NT2/D1 (cell line): Measurements from ENCODE around the gene TMEM119.
"Not testable (repeated sequence)": the region's sequence is repeated elsewhere in the genome, so short reads cannot be mapped to it uniquely, and the experiment has no call there.

Source experiments
- DNase-seq: peaks from one replicate; pipeline ENCODE4 v3.0.0-alpha.2; 2011; ENCODE audit warnings: low read depth, low spot score
- H3K27me3 ChIP-seq: 2 replicates; pipeline ENCODE4 v1.6.0; 2011; ENCODE audit warnings: mild to moderate bottlenecking; ENCODE audit not compliant: insufficient read length, insufficient read depth
- H3K36me3 ChIP-seq: 2 replicates; pipeline ENCODE4 v1.6.1; 2011; ENCODE audit warnings: mild to moderate bottlenecking, low read length, mixed read lengths; ENCODE audit not compliant: insufficient read depth, insufficient read length
- H3K4me1 ChIP-seq: 2 replicates; pipeline ENCODE4 v1.5.1; 2011; ENCODE audit not compliant: insufficient read depth, insufficient read length
- H3K4me3 ChIP-seq: 2 replicates; pipeline ENCODE4 v1.5.1; 2011; ENCODE audit warnings: low read depth; ENCODE audit not compliant: insufficient read length
- H3K9ac ChIP-seq: 2 replicates; pipeline ENCODE4 v1.6.0; 2011; ENCODE audit warnings: low read depth; ENCODE audit not compliant: insufficient read length
- H3K9me3 ChIP-seq: 2 replicates; pipeline ENCODE4 v1.5.1; 2011; ENCODE audit warnings: mild to moderate bottlenecking, low read length; ENCODE audit not compliant: insufficient read depth
- SUZ12 ChIP-seq: IDR thresholded peaks from 2 replicates; pipeline ENCODE4 v1.6.1; 2011; ENCODE audit not compliant: insufficient read length, insufficient read depth; ENCODE audit errors: extremely low read depth
- YY1 ChIP-seq: IDR thresholded peaks from 2 replicates; pipeline ENCODE4 v1.6.1; 2011; ENCODE audit not compliant: insufficient read length, insufficient read depth
- ZNF274 ChIP-seq: IDR thresholded peaks from 2 replicates; pipeline ENCODE4 v1.6.1; 2011; ENCODE audit warnings: mild to moderate bottlenecking, low read depth, low read length

TMEM119 gene

GRCh38 chr12:108576660-108577234, 21.1 kb downstream of the TMEM119 start:
- DNase-seq: no peak
- H3K4me3 ChIP-seq: no peak overlapping the region
- TF ChIP-seq SUZ12 (no peak), ZNF274 (no peak), YY1 (no peak)
- H3K4me1 ChIP-seq: no peaks in the 10 kb centered on the region
- no peaks in the 10 kb centered on the region for H3K27me3 ChIP-seq
- H3K9me3 ChIP-seq: no peaks in the 10 kb centered on the region
- no peaks in the 10 kb centered on the region for H3K36me3 ChIP-seq
- no peak overlapping the region for H3K9ac ChIP-seq

DNA sequence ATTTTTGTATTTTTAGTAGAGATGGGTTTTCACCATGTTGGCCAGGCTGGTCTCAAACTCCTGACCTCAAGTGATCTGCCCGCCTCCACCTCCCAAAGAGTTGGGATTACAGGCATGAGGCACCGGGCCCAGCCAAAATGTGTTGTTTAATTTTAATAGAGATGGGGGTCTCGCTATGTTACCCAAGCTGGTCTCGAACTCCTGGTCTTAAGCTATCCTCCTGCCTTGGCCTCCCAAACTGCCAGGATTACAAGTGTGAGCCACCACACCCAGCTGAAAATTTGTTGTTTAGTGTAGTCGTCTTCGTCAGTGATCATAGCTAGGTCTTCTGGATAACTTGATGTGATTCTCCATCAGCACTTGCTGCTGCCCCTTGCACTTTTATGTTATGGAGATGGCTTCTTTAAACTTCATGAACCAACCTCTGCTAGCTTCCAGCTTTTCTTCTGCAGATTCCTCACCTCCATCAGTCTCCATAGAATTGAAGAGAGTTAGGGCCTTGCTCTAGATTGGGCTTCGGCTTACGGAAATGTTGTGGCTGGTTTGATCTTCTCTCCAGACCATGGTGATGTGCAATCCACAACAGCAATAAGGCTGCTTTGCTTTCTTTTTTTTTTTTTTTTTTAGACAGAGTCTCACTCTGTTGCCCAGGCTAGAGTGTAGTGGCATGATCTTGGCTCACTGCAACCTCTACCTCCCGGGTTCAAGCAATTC, 22.5 kb downstream of the TMEM119 start:
- Histone ChIP-seq H3K36me3 (no peaks in the 10 kb centered on the region), H3K9ac (no peak overlapping the region), H3K27me3 (no peaks in the 10 kb centered on the region), H3K4me1 (no peaks in the 10 kb centered on the region), H3K9me3 (no peaks in the 10 kb centered on the region), H3K4me3 (no peak overlapping the region)
- TF ChIP-seq ZNF274 (no peak), SUZ12 (no peak), YY1 (no peak)
- DNase-seq: no peak

DNA sequence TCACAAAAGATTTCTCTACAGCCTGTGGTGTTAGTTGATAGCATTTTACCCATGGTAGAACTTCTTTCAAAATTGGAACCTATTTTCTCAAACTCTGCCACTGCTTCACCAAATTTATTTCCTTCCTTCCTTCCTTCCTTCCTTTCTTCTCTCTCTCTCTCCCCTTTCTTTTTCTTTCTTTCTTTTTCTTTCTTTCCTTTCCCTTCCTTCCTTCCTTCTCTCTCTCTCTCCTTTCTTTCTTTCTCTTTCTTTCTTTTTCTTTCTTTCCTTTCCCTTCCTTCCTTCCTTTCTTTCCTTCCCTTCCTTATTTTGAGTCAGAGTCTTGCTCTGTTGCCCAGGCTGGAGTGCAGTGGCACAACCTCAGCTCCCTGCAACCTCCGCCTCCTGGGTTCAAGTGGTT, 23.6 kb downstream of the TMEM119 start:
- H3K36me3 ChIP-seq, DNase-seq, H3K9ac ChIP-seq, H3K27me3 ChIP-seq, H3K4me1 ChIP-seq, H3K4me3 ChIP-seq, H3K9me3 ChIP-seq: not testable (repeated sequence)

- peaks cover 14% of the 10 kb centered on the region for H3K36me3 ChIP-seq
- H3K9ac ChIP-seq: no peak overlapping the region
- TF ChIP-seq ZNF274 (no peak), YY1 (no peak), SUZ12 (no peak)
Observed at GRCh38 chr12:108573317-108573716, 24.6 kb downstream of the TMEM119 start.

GRCh38 chr12:108572166-108572790, 25.6 kb downstream of the TMEM119 start:
- TF ChIP-seq ZNF274 (no peak), SUZ12 (no peak), YY1 (no peak)
- Histone ChIP-seq H3K4me1 (no peaks in the 10 kb centered on the region), H3K9me3 (no peaks in the 10 kb centered on the region), H3K9ac (no peak overlapping the region), H3K27me3 (no peaks in the 10 kb centered on the region), H3K4me3 (no peak overlapping the region), H3K36me3 (peaks cover 25% of the 10 kb centered on the region)
- DNase-seq: no peak

More at GRCh38 chr12:108573317-108573716, 24.6 kb downstream of the TMEM119 start:
- H3K9me3 ChIP-seq: no peaks in the 10 kb centered on the region
- H3K4me1 ChIP-seq: no peaks in the 10 kb centered on the region
- no peak for DNase-seq
- no peaks in the 10 kb centered on the region for H3K27me3 ChIP-seq
- no peak overlapping the region for H3K4me3 ChIP-seq

DNA sequence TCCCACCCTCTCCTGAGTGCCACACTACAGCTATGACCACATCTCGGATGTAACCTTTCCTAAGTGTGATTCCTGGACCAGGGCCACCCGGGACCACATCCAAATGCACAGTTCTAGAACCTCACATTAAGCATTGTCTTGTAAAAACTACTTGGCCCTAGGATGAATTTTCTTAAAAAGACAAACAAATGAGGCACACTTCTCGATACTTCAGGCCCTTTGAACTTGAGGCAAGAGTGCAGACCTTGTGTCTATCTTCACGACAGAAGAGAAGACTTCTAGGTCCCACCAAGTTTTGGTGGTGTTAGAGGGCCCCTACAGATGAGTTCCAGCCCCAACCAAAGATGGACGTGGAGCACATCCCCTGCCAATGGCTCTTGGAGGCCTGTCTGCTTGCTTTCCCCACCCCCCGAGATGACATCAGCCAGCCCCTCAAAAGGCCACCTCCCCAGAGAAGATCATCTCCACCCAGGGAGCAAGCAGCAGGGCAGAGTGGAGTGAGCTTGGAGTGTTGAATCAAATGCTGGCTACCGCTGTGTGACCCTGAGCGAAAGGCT, 26.2 kb downstream of the TMEM119 start:
- Histone ChIP-seq H3K36me3 (peaks cover 30% of the 10 kb centered on the region), H3K4me1 (no peaks in the 10 kb centered on the region), H3K9me3 (no peaks in the 10 kb centered on the region), H3K9ac (no peak overlapping the region), H3K27me3 (no peaks in the 10 kb centered on the region), H3K4me3 (no peak overlapping the region)
- TF ChIP-seq ZNF274: no peak
- no peak for TF ChIP-seq SUZ12
- TF ChIP-seq YY1: no peak
- DNase-seq: no peak
